Keratinocyte (primary cell): ENCODE data around the gene TP53INP2. TPM values are rescaled to one million over a fixed set of nuclear protein-coding genes. Genes with fewer than 3 reads are reported as not detected.

Source experiments
- DNase-seq: peaks from one replicate; pipeline ENCODE4 v3.0.0-alpha.2; 2011; ENCODE audit warnings: low read depth, missing footprints, low spot score
- FAIRE-seq: peaks from 2 replicates; lab custom pipeline; 2011; peaks lifted over from hg19 to GRCh38; lab: Jason Lieb, UNC
- H2AFZ ChIP-seq: 2 replicates; pipeline ENCODE4 v1.6.0; 2012; ENCODE audit warnings: low read length, control low read depth, inconsistent platforms; ENCODE audit not compliant: control insufficient read depth
- H3K27ac ChIP-seq: 2 replicates; pipeline ENCODE4 v1.5.1; 2011; ENCODE audit warnings: low read length; ENCODE audit not compliant: control insufficient read depth, insufficient read depth
- H3K27me3 ChIP-seq: 3 replicates; pipeline ENCODE4 v1.6.0; 2011; ENCODE audit warnings: low read length; ENCODE audit not compliant: control insufficient read depth, insufficient read depth; ENCODE audit errors: extremely low read depth
- H3K36me3 ChIP-seq, 2 experiments: 2 replicates in 1 of 2; 3 replicates in 1 of 2; pipeline ENCODE4 v1.5.1; 2011; ENCODE audit warnings: low read length in 2 of 2, mild to moderate bottlenecking in 1 of 2; ENCODE audit not compliant: control insufficient read depth in 2 of 2, insufficient read depth in 2 of 2; ENCODE audit errors: extremely low read depth in 1 of 2
- H3K4me1 ChIP-seq: 3 replicates; pipeline ENCODE4 v1.5.1; 2011; ENCODE audit warnings: low read length; ENCODE audit not compliant: control insufficient read depth, insufficient read depth; ENCODE audit errors: extremely low read depth
- H3K4me2 ChIP-seq: 3 replicates; pipeline ENCODE4 v1.6.0; 2011; ENCODE audit warnings: low read depth, low read length; ENCODE audit not compliant: control insufficient read depth, insufficient read depth; ENCODE audit errors: extremely low read depth
- H3K4me3 ChIP-seq, 3 experiments: fragments of 200-600 bp in 1 of 3; sonication (generic) in 1 of 3; 2 replicates in 2 of 3; 3 replicates in 1 of 3; pipeline ENCODE4 v1.5.1; 2011 to 2016; ENCODE audit warnings: low read length in 3 of 3, mild to moderate bottlenecking in 3 of 3, control low read depth in 2 of 3, inconsistent platforms in 1 of 3, low read depth in 1 of 3, mixed read lengths in 1 of 3, mixed run types in 1 of 3, moderate library complexity in 1 of 3; ENCODE audit not compliant: control insufficient read depth in 2 of 3, insufficient read depth in 2 of 3; ENCODE audit errors: extremely low read depth in 1 of 3
- H3K79me2 ChIP-seq: 2 replicates; pipeline ENCODE4 v1.6.0; 2012; ENCODE audit warnings: low read length; ENCODE audit not compliant: control insufficient read depth, insufficient read depth
- H3K9ac ChIP-seq: 3 replicates; pipeline ENCODE4 v1.6.0; 2011; ENCODE audit warnings: low read length; ENCODE audit not compliant: control insufficient read depth, insufficient read depth; ENCODE audit errors: extremely low read depth
- H3K9me1 ChIP-seq: 3 replicates; pipeline ENCODE4 v1.6.0; 2011; ENCODE audit warnings: low read length; ENCODE audit not compliant: control insufficient read depth, insufficient read depth; ENCODE audit errors: extremely low read depth
- H3K9me3 ChIP-seq: 2 replicates; pipeline ENCODE4 v1.5.1; 2012; ENCODE audit warnings: low read depth, low read length; ENCODE audit not compliant: control insufficient read depth
- H4K20me1 ChIP-seq: 3 replicates; pipeline ENCODE4 v1.6.0; 2011; ENCODE audit warnings: low read length; ENCODE audit not compliant: control insufficient read depth, insufficient read depth; ENCODE audit errors: extremely low read depth
- EZH2 ChIP-seq: IDR thresholded peaks from one replicate; pipeline ENCODE4 v1.6.1; 2012; ENCODE audit warnings: inconsistent platforms, mild to moderate bottlenecking, low read length, moderate library complexity
- dilution Hi-C: fragments of 300-500 bp; cut with MboI; formaldehyde crosslinking; loops from one replicate; pipeline ENCODE4 v1.7.0; 2020; ENCODE audit warnings: low sequenced_read_pairs; ENCODE audit not compliant: extremely low pct_ligation_motif_present
- polyA plus RNA-seq, 5 experiments: library from polyadenylated mRNA; depleted of rRNA in 3 of 5; stranded (reverse) in 3 of 5; stranded (forward) in 1 of 5; unstranded in 1 of 5; fragments of >200 nt; gene quantifications; 1 replicate in 1 of 5; 2 replicates in 3 of 5; 3 replicates in 1 of 5; pipeline versions ENCODE4 v1.2.1 to v1.2.3, GENCODE V29; 2011 to 2012; ENCODE audit warnings: missing spikeins in 2 of 5, low read depth in 1 of 5, low replicate concordance in 1 of 5
- TF ChIP-seq, protein P1 (sequence below), 3 experiments: IDR thresholded peaks in 1 of 3; conservative IDR thresholded peaks in 1 of 3; optimal IDR thresholded peaks in 1 of 3; 2 replicates in 2 of 3; 3 replicates in 1 of 3; pipeline versions ENCODE3 to v1.5.1; 2011; ENCODE audit warnings: low read length in 3 of 3, mild to moderate bottlenecking in 3 of 3, moderate library complexity in 2 of 3, control low read depth in 1 of 3, inconsistent platforms in 1 of 3; ENCODE audit not compliant: insufficient read depth in 2 of 3; ENCODE audit errors: extremely low read depth in 1 of 3

The TP53INP2 gene
- polyA plus RNA-seq, 1 donor (not counting 4 experiments of a cell fraction or from before 2014, with no cell fraction given) = 1.0 TPM

DNA sequence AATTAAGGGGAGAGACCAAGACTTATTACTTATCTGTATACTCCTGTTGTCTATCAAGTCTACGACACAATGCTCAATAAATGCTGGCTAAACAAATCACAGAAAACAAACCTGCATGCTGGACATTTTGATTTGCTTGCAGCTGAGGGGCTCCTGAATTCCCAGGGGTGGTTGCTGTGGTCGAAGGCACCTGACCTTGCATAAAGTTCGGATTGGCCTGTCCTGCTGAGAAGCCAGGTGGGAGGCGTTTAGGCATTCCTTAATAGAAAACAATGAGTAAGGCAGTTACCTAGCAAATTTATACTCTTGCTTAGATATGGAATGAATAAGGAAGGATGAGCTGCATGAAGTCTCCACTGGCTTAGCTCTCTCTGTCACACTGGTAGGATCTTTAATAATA, 50.5 kb downstream of the TP53INP2 start:
- H3K9me1 ChIP-seq = peaks cover 3% of the 10 kb centered on the region
- H3K27me3 ChIP-seq = no peaks in the 10 kb centered on the region
- no peaks in the 10 kb centered on the region for H3K9me3 ChIP-seq
- no peak for DNase-seq
- no peaks in the 10 kb centered on the region for H3K79me2 ChIP-seq
- peaks cover 4% of the 10 kb centered on the region for H4K20me1 ChIP-seq
- dilution Hi-C loops = no loop called here
- H2AFZ ChIP-seq = no peak overlapping the region
- H3K4me1 ChIP-seq = peaks cover 14% of the 10 kb centered on the region
- no peak overlapping the region for H3K4me2 ChIP-seq
- H3K27ac ChIP-seq = no peak overlapping the region
- no peak for FAIRE-seq
- H3K4me3 ChIP-seq = no peak overlapping the region
- H3K36me3 ChIP-seq = peaks cover 28 to 33% of the 10 kb centered on the region in 2 experiments
- TF ChIP-seq EZH2 = no peak
- TF ChIP-seq, protein P1, sequence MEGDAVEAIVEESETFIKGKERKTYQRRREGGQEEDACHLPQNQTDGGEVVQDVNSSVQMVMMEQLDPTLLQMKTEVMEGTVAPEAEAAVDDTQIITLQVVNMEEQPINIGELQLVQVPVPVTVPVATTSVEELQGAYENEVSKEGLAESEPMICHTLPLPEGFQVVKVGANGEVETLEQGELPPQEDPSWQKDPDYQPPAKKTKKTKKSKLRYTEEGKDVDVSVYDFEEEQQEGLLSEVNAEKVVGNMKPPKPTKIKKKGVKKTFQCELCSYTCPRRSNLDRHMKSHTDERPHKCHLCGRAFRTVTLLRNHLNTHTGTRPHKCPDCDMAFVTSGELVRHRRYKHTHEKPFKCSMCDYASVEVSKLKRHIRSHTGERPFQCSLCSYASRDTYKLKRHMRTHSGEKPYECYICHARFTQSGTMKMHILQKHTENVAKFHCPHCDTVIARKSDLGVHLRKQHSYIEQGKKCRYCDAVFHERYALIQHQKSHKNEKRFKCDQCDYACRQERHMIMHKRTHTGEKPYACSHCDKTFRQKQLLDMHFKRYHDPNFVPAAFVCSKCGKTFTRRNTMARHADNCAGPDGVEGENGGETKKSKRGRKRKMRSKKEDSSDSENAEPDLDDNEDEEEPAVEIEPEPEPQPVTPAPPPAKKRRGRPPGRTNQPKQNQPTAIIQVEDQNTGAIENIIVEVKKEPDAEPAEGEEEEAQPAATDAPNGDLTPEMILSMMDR (optimal IDR thresholded peaks at IDR 0.05 in 1 of 3, IDR thresholded peaks at IDR 0.05 in 1 of 3, conservative IDR thresholded peaks at IDR 0.05 in 1 of 3; ENCODE audit: extremely low read depth in 1 of 3, insufficient read depth in 2 of 3, low read length in 3 of 3) = no peak
- H3K9ac ChIP-seq = no peak overlapping the region

DNA sequence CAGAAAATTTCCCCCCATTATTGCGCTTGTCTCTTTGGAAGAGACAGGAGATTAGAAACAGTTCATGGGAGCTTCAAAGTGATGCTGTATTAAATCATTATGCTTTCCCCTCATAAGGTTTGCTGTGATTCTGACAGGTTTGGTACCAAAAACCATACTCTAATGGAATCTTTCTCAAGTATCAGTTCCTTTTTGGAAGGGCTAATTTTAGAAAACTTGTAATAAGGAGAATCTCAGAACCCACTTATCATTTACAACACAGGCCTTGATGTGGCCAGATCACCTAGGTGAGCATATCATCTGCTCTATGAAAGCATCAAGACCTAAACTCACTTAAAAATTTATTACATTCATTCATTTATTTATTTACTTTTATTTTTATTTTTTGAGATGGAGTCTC, 51.2 kb downstream of the TP53INP2 start:
- dilution Hi-C loops = no loop called here
- Histone ChIP-seq H3K36me3 (peaks cover 24 to 25% of the 10 kb centered on the region in 2 experiments), H3K4me1 (peaks cover 14% of the 10 kb centered on the region), H3K27ac (no peak overlapping the region), H2AFZ (no peak overlapping the region), H3K27me3 (no peaks in the 10 kb centered on the region), H3K9ac (no peak overlapping the region), H3K4me2 (no peak overlapping the region), H3K9me1 (peaks cover 3% of the 10 kb centered on the region), H3K9me3 (no peaks in the 10 kb centered on the region), H3K4me3 (no peak overlapping the region), H4K20me1 (peaks cover 4% of the 10 kb centered on the region), H3K79me2 (no peaks in the 10 kb centered on the region)
- FAIRE-seq = no peak
- TF ChIP-seq EZH2 = no peak
- TF ChIP-seq, protein P1 (optimal IDR thresholded peaks at IDR 0.05 in 1 of 3, IDR thresholded peaks at IDR 0.05 in 1 of 3, conservative IDR thresholded peaks at IDR 0.05 in 1 of 3; ENCODE audit: extremely low read depth in 1 of 3, insufficient read depth in 2 of 3, low read length in 3 of 3) = no peak
- DNase-seq = no peak
